Pons (tissue), 1 donor: Measurements from ENCODE around the gene PHACTR1.
"Not testable (repeated sequence)": the region's sequence is repeated elsewhere in the genome, so short reads cannot be mapped to it uniquely, and the experiment has no call there.

Experiments
- DNase-seq: peaks from one replicate; pipeline ENCODE4 v3.0.0-alpha.2; 2016; ENCODE audit warnings: low spot score

PHACTR1 gene

GRCh38 chr6:12749531-12750379 is 33.2 kb downstream of the PHACTR1 start:
- no peak for DNase-seq

DNA sequence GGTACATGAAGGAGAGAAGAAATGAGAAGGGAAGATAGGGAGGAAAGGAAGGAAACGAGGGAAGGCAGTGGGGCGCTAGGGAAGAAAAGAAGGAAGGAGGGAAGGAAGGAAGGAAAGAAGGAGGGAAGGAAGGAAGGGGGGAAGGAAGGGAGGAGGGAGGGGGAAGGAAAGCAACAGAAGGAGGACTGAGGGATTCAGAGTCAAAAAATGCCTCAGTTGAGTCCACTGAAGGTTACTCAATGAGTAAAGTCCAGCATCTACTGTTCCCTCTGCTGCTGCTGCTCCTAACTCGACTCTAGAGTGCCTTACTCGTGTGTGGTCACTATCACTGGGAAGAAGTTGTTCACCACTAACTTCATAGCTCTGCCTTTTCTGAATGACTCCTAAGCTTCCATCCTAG is 33.8 kb downstream of the PHACTR1 start:
- no peak for DNase-seq

GRCh38 chr6:12751694-12752325 is 35.2 kb downstream of the PHACTR1 start:
- peak; percentile 8 for DNase-seq

DNA sequence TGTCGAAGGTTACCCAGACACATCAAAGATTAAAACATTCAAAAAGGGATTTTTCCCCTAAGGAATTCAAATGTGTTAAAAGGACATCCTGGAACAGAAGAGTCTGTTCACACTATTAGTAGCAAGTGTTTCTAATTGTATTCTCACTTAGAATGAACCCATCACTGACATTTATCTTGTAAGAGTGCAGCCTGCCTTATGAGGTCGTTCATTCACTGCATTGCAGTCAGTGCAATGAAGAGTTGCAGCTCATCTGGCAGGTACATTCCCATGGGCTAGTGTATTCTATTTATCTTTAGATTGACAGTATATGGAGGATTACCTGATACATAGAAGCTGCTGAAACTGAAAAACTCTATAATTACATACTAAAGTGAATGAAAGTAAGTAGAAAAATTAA is 36.5 kb downstream of the PHACTR1 start:
- no peak for DNase-seq

DNA sequence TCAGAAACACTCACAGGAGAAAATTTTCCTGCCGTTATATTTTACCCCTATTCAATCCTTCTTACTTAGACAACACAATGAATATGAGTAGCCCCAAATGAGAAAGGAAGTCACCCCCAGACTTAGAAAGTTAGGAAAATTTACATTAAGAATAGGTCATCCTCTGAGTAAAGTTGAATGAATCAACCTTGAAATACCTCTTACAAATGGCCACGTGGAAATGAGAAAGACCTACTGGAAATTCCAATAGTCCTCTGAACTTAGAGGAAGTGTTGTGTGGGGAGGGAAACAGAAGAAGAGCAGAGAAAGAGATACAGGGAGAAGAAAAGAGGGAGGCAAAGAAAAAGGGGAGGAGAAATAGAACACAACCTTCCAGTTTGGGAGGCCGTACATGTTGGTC is 43.7 kb downstream of the PHACTR1 start:
- no peak for DNase-seq

DNA sequence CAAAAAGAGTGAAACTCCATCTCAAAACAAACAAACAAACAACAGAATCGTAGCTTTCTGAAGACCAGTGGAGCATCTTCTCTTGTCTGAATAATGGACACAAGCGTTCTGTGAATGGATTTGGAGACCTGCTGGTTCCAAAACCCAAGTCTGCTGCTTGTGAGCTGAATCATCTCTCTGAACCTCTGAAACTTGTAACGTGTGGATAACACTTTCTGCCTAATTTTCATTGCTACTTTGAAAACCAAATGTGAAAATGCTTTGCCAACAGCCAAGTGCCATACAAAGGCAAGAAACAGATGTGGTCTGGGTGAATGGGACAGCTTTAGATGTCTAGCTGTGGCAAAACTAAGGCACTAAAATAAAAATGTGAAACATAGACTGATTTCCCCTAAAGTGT is 44.3 kb downstream of the PHACTR1 start:
- no peak for DNase-seq

DNA sequence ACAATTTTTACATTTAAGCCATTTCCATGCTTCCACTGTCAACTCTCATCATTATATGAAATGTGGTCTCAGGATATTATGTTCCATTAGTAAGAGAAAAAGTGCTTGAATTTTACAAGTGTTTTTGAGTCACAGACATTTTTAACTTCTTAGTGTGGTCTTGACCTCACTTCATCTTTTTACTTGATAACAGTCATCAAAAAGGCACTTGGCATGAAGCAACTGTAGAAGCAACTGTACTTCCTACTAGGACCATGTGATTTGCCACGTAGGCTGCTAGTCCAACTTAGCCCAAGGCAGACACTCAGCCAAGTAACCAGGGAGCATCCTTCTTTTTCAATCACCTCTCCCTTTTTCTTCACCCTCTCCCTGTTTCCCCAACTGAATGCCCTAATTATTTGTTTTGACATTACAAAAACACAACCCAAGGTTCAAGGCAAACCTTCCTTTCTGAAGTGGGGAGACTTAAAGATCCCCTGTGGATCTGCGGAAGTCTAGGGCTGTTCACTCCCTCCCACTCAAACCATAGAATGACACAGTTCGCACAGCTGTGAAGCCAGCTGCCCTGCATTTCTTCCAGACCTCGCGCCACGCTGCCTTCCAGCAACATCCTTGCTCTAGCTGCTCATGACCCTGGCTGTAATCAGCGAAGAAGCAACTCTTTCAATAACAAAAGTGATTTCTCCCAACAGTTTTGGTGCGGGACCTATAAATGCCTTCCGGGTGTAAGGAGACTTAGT is 45.0 kb downstream of the PHACTR1 start:
- DNase-seq = no peak

GRCh38 chr6:12762731-12763434 is 46.3 kb downstream of the PHACTR1 start:
- not testable (repeated sequence) for DNase-seq

- DNase-seq = no peak
Measured at GRCh38 chr6:12766365-12766764, 49.8 kb downstream of the PHACTR1 start.

DNA sequence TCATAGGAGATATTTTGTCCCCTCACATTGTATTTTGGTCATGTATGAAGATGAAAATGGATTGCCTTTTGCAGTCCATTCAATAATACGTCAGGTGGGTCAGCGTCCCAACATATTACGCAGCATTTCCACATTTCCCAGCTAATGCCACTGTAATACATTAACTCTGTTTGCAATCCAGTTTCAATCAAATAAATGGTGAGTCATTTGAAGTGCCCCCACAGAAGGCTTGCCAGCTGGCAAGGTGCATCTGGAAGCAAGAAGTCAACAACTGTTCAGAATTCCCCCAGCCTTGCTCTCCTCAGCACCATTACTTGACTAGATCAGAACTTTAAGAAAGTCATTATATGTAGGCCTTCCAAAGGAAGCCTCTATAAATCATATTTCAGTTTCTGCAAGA is 50.4 kb downstream of the PHACTR1 start:
- no peak for DNase-seq

- peak; percentile 8 for DNase-seq
Measured at GRCh38 chr6:12769556-12770256, 53.1 kb downstream of the PHACTR1 start.

- DNase-seq = no peak
Measured at GRCh38 chr6:12772416-12772815, 55.8 kb downstream of the PHACTR1 start.

- DNase-seq = no peak
Measured at GRCh38 chr6:12776291-12776690, 59.7 kb downstream of the PHACTR1 start.

- no peak for DNase-seq
Measured at GRCh38 chr6:12779772-12780171, 63.2 kb downstream of the PHACTR1 start.

GRCh38 chr6:12782136-12782535 is 65.6 kb downstream of the PHACTR1 start:
- no peak for DNase-seq

- no peak for DNase-seq
Measured at GRCh38 chr6:12785301-12785700, 68.7 kb downstream of the PHACTR1 start.

- DNase-seq = no peak
Measured at GRCh38 chr6:12785921-12786320, 69.4 kb downstream of the PHACTR1 start.

- DNase-seq = no peak
Measured at GRCh38 chr6:12791371-12791770, 74.8 kb downstream of the PHACTR1 start.

GRCh38 chr6:12798326-12798725 is 81.8 kb downstream of the PHACTR1 start:
- no peak for DNase-seq

- DNase-seq = no peak
Measured at GRCh38 chr6:12800120-12800519, 83.6 kb downstream of the PHACTR1 start.

DNA sequence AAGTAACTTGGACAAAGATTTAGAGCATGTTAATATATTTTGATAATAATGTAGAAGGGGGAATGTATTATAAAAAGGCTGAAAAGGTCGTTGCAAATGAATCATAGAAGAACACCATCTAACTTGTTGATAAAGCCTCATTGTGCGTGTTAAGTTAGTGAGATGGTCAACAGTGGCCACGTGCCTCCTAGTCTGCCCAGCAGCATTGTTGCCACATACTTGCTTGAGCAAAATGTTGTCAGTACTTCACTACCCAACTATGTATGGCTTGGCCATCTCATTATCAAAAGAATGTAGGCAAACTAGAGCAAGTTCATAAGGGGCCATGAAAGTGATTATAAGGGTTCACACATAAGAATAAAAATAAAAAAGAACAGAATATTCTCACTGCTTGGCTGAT is 84.6 kb downstream of the PHACTR1 start:
- DNase-seq = no peak

GRCh38 chr6:12802440-12802839 is 85.9 kb downstream of the PHACTR1 start:
- no peak for DNase-seq
